Heart left ventricle (tissue), 13 donors: ENCODE results near the gene ZNF771.

Source experiments
- POLR2A ChIP-seq, 2 donors: fragments of 450-650 bp; IDR thresholded peaks; one replicate each; pipeline ENCODE4 v1.6.1; 2017; ENCODE audit warnings: antibody characterized with exemption in 2 of 2, mild to moderate bottlenecking in 2 of 2, moderate library complexity in 2 of 2
- TF ChIP-seq, protein P1 (sequence below), 12 donors: fragments of 200-600 bp; sonication (generic) in 4 of 12; IDR thresholded peaks; one replicate each; pipeline versions ENCODE4 v1.5.0 to v1.8.0; 2018 to 2022; ENCODE audit warnings: antibody characterized with exemption in 12 of 12, mild to moderate bottlenecking in 5 of 12
- donor health status: ischemic (EF 13 %, LVEDD 7.1; RV severe dilation, severe dysfunction).
- donor health status: DM: no; HTN: yes; CAD: no.
- donor health status: DM: no; HTN: no; CAD: no.
- donor health status: ischemic (EF 25% LVEDD 6.9; RV normal size, moderate dysfunction).
- donor health status: ischemic (EF 25% LVEDD 5.7; RV mildly dilated, moderate dysfunction).
- donor health status: ischemic (EF 35%, LVEDD 5.7; RV mildly dilated, moderate dysfunction).
- donor health status: nonischemic (EF 11% LVEDD 7.7; RV severe dilation, severe dysfunction).
- donor health status: DM: yes; HTN: yes; CAD: no.
- donor health status: PGD.
- donor health status: ischemic (EF 29% LVEDD 5.4; RV normal size, mild dysfunction).
- donor health status: nonischemic (EF 23%, LVEDD 6.1; RV moderate dilation, normal function).

DNA sequence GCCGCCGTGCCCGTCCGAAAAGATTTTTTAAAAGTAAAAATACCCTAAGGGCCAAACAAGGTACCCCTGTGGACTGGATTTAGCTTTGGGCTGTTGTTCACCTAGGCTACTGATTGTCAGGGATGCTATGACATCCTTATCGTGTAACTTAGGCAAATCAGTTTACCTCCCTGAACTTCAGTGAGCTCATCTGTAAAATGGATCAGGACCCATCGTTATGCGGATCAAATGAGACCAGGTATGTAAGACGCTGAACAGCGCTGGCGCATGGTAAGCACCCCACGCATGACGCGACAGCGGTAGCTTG, 658 bp upstream of the ZNF771 start:
- TF ChIP-seq, protein P1, sequence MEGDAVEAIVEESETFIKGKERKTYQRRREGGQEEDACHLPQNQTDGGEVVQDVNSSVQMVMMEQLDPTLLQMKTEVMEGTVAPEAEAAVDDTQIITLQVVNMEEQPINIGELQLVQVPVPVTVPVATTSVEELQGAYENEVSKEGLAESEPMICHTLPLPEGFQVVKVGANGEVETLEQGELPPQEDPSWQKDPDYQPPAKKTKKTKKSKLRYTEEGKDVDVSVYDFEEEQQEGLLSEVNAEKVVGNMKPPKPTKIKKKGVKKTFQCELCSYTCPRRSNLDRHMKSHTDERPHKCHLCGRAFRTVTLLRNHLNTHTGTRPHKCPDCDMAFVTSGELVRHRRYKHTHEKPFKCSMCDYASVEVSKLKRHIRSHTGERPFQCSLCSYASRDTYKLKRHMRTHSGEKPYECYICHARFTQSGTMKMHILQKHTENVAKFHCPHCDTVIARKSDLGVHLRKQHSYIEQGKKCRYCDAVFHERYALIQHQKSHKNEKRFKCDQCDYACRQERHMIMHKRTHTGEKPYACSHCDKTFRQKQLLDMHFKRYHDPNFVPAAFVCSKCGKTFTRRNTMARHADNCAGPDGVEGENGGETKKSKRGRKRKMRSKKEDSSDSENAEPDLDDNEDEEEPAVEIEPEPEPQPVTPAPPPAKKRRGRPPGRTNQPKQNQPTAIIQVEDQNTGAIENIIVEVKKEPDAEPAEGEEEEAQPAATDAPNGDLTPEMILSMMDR (IDR thresholded peaks at IDR 0.05) = no peak
- TF ChIP-seq POLR2A (IDR thresholded peaks at IDR 0.05) = no peak
